Activated CD8-positive, alpha-beta memory T cell treated with anti-CD3 and anti-CD28 coated beads for 1 hour (primary cell): ENCODE data around the gene FAM72A.
"Not testable (repeated sequence)": the region's sequence is repeated elsewhere in the genome, so short reads cannot be mapped to it uniquely, and the experiment has no call there.

ENCODE experiments used
- DNase-seq, 2 donors: peaks; one replicate each; pipeline ENCODE4 v3.0.0-alpha.2; 2020; ENCODE audit warnings: low read depth in 1 of 2; ENCODE audit errors: extremely low read depth in 1 of 2

Gene FAM72A

GRCh38 chr1:206218285-206218684 is 15.6 kb upstream of the FAM72A start:
- DNase-seq: not testable (repeated sequence)

GRCh38 chr1:206215600-206216392 is 13.2 kb upstream of the FAM72A start:
- not testable (repeated sequence) for DNase-seq

- not testable (repeated sequence) for DNase-seq
Measured at GRCh38 chr1:206210802-206211201, 8.2 kb upstream of the FAM72A start.

GRCh38 chr1:206205569-206205968 is 2.9 kb upstream of the FAM72A start:
- DNase-seq: not testable (repeated sequence)

DNA sequence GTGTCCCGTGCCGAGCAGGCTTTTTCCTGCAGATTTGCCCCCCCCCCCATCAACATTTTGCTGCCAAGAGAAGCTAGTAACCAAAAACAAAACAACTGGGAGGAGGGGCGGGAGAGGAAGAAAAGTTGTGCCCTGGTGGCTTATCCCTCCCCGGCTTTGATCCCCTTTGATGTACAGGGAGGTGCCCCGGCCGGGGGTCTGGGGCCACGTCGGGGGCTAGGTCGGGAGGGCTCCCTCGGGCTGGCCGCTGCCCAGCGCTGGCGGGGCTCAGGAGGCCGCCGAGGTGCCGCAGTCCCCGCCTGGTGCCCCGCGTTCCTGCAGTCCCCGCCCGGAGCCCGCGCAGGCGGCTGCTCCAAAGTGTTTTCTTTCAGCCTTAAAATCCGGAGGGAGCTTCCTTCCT is 2.2 kb upstream of the FAM72A start:
- DNase-seq: not testable (repeated sequence)

GRCh38 chr1:206204159-206204511 is 1.5 kb upstream of the FAM72A start:
- not testable (repeated sequence) for DNase-seq

- DNase-seq: peak in 1 of 2 donors; percentile 1
Measured at GRCh38 chr1:206203364-206204158, 922 bp upstream of the FAM72A start, which contains the start of gene SRGAP2. SRGAP2 (plus strand) TSS chr1:206203541; CDS start chr1:206205971, 2,430 bp downstream.

DNA sequence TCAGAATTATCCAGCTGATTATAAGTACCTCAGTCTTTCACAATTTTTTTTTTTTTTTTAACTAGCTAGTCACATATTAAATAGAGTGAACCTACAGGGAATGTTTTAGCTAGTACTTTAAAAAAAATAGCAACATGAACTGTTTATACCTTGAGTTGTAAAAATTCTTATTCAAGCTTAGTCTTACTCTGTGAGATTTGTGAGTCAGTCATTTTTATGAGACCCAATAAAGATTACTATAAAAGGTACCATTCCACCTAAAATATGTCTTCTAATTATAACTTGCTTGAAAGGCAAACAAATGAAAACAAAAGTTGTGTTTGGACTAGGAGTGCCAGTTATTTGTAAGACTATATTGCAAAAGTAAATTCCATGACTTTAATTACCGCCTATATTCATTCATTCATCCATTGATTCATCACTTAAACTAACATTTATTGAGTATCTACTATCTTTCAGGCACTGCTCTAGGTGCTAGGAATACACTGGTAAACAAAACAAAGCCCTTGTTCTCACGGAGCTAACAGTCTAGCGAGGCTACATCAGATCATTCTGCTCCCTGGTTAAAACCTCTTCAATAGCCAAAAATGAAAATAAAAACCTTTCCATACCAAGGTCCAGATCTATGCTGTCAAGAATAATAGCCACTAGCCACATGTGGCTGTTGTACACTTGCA is 5.8 kb downstream of the FAM72A start:
- not testable (repeated sequence) for DNase-seq

- DNase-seq: not testable (repeated sequence)
Measured at GRCh38 chr1:206195182-206195581, 7.5 kb downstream of the FAM72A start.

DNA sequence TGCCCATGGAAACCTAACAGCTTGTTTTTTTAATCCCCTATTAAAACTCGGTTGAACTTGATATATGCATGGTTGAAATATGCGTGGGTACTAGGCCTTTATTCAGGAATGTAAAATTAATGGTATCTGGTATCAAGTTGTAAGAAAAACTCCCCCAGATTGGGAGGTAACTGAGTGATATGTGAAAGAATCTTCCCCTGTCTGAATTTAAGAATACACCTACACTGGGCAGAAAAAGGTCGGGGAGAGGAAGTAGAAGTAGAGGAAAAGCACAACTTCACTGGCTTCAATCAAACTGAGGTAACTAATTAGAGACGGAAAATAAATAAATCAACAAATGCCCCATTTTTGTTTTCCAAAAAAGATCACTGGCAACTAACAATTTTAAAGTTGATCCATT is 15.8 kb downstream of the FAM72A start:
- DNase-seq: not testable (repeated sequence)

DNA sequence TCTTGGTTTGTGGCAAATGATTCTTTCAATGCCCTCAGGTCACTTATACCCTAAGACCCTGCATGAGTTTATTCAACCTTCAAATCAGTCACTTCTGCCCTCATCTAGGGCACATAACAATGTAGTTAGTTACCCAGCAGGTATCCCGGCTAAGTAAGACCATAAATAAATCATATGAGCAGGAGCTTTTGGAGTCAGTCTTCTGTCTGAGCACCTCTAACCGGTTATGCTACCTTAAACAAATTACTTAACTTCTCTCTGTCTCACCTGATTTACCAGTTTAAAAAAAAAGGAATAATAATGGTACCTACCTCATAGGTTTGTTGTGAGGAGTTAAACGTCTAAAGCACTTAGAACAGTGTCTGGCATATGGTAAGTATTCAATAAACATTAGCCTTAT is 16.9 kb downstream of the FAM72A start:
- DNase-seq: not testable (repeated sequence)

DNA sequence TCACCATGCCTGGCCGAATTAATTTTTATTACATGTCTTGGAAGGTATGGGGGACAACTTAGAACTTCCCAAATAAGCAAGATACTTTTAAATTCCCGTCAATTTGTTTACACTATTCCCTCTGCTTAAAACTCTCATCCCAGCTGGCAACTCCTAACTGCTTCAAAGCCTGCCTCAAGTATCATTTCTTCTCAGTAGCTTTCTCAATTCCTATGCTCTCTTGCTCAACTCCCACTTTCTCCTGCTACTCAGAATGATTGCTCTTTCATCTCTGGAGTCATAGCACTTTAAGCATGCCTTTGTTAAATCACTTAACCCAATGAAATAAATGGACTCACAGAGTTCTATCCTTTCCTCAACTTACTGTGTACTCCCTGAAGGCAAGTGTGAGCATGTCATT is 18.9 kb downstream of the FAM72A start:
- not testable (repeated sequence) for DNase-seq

- DNase-seq: not testable (repeated sequence)
Measured at GRCh38 chr1:206182368-206183317, 20.0 kb downstream of the FAM72A start.

GRCh38 chr1:206179666-206180065 is 23.0 kb downstream of the FAM72A start:
- DNase-seq: not testable (repeated sequence)

- DNase-seq: not testable (repeated sequence)
Measured at GRCh38 chr1:206178061-206178989, 24.3 kb downstream of the FAM72A start.

GRCh38 chr1:206176114-206176502 is 26.5 kb downstream of the FAM72A start:
- not testable (repeated sequence) for DNase-seq

- not testable (repeated sequence) for DNase-seq
Measured at GRCh38 chr1:206175459-206176113, 27.1 kb downstream of the FAM72A start.

- DNase-seq: not testable (repeated sequence)
Measured at GRCh38 chr1:206174182-206174868, 28.3 kb downstream of the FAM72A start.
